Renal cortical epithelial cell (primary cell): ENCODE results near the gene DDX47. TPM values are rescaled to one million over a fixed set of nuclear protein-coding genes. Genes with fewer than 3 reads are reported as not detected.

Experiments
- DNase-seq: peaks from one replicate; pipeline ENCODE4 v3.0.0-alpha.2; 2011; ENCODE audit warnings: low read depth
- total RNA-seq: library from RNA; depleted of rRNA; stranded (reverse); fragments of >200 nt; gene quantifications from 2 replicates; pipeline ENCODE4 v1.2.3, GENCODE V29; 2014

Gene DDX47
- total RNA-seq, 1 donor from 2014 or later = 102 TPM

GRCh38 chr12:12872139-12872933, 59.2 kb downstream of the DDX47 start:
- DNase-seq = peak; percentile 95

GRCh38 chr12:12872934-12873275, 59.8 kb downstream of the DDX47 start:
- DNase-seq = peak; percentile 51

GRCh38 chr12:12874029-12874428, 60.9 kb downstream of the DDX47 start:
- no peak for DNase-seq

GRCh38 chr12:12875301-12875700, 62.2 kb downstream of the DDX47 start:
- peak; percentile 37 for DNase-seq

GRCh38 chr12:12877153-12877768, 64.1 kb downstream of the DDX47 start:
- no peak for DNase-seq

GRCh38 chr12:12877781-12878455, 64.8 kb downstream of the DDX47 start:
- peak; percentile 63 for DNase-seq

Other genes with a start within 250 kb of the DDX47 start
- 24.5 and 39.4 TPM in 2 replicates for gene CREBL2, start 201.5 kb upstream of the DDX47 start, total RNA-seq
- gene GPR19, start 117.2 kb upstream of the DDX47 start, total RNA-seq = 0.15 TPM in 1 of 2 replicates, not detected in the other
- 22.7 and 24.5 TPM in 2 replicates for gene CDKN1B, start 96.0 kb upstream of the DDX47 start, total RNA-seq
- 1.5 and 3.6 TPM in 2 replicates for gene APOLD1, start 27.7 kb upstream of the DDX47 start, total RNA-seq
- gene GPRC5A, start 78.2 kb downstream of the DDX47 start, total RNA-seq = 55.9 and 101 TPM in 2 replicates
- not detected in 2 replicates for gene GPRC5D, start 138.8 kb downstream of the DDX47 start, total RNA-seq
- 5.9 and 30.0 TPM in 2 replicates for gene HEBP1, start 186.9 kb downstream of the DDX47 start, total RNA-seq
- 3.1 and 7.5 TPM in 2 replicates for gene FAM234B, start 231.0 kb downstream of the DDX47 start, total RNA-seq